IMR-90 (cell line): Measurements from ENCODE around the gene SERINC3.

Experiments
- CEBPB ChIP-seq: IDR thresholded peaks from 2 replicates; pipeline ENCODE4 v1.6.1; 2012; ENCODE audit warnings: low read depth, low read length, improper control_type of control experiment
- CHD1 ChIP-seq: IDR thresholded peaks from 2 replicates; pipeline ENCODE4 v1.6.1; 2012; ENCODE audit warnings: low read depth, low read length, improper control_type of control experiment
- ELK1 ChIP-seq: fragments of 150-350 bp; IDR thresholded peaks from 2 replicates; pipeline ENCODE4 v1.6.1; 2016; ENCODE audit warnings: low read depth, mild to moderate bottlenecking, low read length, moderate library complexity, borderline replicate concordance
- FOS ChIP-seq: fragments of 150-350 bp; IDR thresholded peaks from 2 replicates; pipeline ENCODE4 v1.6.1; 2016; ENCODE audit warnings: low read depth, low read length
- MAFK ChIP-seq: IDR thresholded peaks from 2 replicates; pipeline ENCODE4 v1.6.1; 2012; ENCODE audit warnings: low read depth, low read length, improper control_type of control experiment
- MXI1 ChIP-seq: IDR thresholded peaks from 2 replicates; pipeline ENCODE4 v1.6.1; 2012; ENCODE audit warnings: low read depth, mild to moderate bottlenecking, low read length, moderate library complexity, borderline replicate concordance
- NFE2L2 ChIP-seq: fragments of 150-350 bp; IDR thresholded peaks from 2 replicates; pipeline ENCODE4 v1.6.1; 2016; ENCODE audit warnings: low read depth, mild to moderate bottlenecking, low read length
- POLR2A ChIP-seq: IDR thresholded peaks from 2 replicates; pipeline ENCODE4 v1.6.1; 2012; ENCODE audit warnings: mild to moderate bottlenecking, low read depth, low read length
- RAD21 ChIP-seq: IDR thresholded peaks from 2 replicates; pipeline ENCODE4 v1.6.1; 2012; ENCODE audit warnings: low read length, improper control_type of control experiment
- RFX5 ChIP-seq: IDR thresholded peaks from 2 replicates; pipeline ENCODE4 v1.8.0; 2012; ENCODE audit warnings: low read depth, mild to moderate bottlenecking, low read length, moderate library complexity
- SMC3 ChIP-seq: fragments of 150-350 bp; IDR thresholded peaks from 2 replicates; pipeline ENCODE4 v1.6.1; 2016; ENCODE audit warnings: low read depth, mild to moderate bottlenecking, antibody characterized with exemption, low read length, moderate library complexity
- TF ChIP-seq, protein P1 (sequence below): conservative IDR thresholded peaks from 2 replicates; pipeline ENCODE4 v1.5.1; 2012; ENCODE audit warnings: mild to moderate bottlenecking, low read depth, low read length, improper control_type of control experiment

GRCh38 chr20:44523746-44524145 is 1.9 kb upstream of the SERINC3 start:
- TF ChIP-seq POLR2A (no peak), CEBPB (no peak), SMC3 (no peak), RAD21 (no peak), ELK1 (no peak), MXI1 (no peak), FOS (no peak), MAFK (no peak), CHD1 (no peak), RFX5 (no peak), NFE2L2 (no peak)
- TF ChIP-seq, protein P1, sequence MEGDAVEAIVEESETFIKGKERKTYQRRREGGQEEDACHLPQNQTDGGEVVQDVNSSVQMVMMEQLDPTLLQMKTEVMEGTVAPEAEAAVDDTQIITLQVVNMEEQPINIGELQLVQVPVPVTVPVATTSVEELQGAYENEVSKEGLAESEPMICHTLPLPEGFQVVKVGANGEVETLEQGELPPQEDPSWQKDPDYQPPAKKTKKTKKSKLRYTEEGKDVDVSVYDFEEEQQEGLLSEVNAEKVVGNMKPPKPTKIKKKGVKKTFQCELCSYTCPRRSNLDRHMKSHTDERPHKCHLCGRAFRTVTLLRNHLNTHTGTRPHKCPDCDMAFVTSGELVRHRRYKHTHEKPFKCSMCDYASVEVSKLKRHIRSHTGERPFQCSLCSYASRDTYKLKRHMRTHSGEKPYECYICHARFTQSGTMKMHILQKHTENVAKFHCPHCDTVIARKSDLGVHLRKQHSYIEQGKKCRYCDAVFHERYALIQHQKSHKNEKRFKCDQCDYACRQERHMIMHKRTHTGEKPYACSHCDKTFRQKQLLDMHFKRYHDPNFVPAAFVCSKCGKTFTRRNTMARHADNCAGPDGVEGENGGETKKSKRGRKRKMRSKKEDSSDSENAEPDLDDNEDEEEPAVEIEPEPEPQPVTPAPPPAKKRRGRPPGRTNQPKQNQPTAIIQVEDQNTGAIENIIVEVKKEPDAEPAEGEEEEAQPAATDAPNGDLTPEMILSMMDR: no peak
